NB4 (cell line): ENCODE measurements around the gene TMEM258.

Experiments used
- MYC ChIP-seq: IDR thresholded peaks from 2 replicates; pipeline ENCODE4 v1.6.1; 2011; ENCODE audit warnings: low read depth, low read length
- POLR2A ChIP-seq: IDR thresholded peaks from 2 replicates; pipeline ENCODE4 v1.6.1; 2011; ENCODE audit warnings: mild to moderate bottlenecking; ENCODE audit not compliant: insufficient read length; ENCODE audit errors: extremely low read depth
- TF ChIP-seq, protein P1 (sequence below): IDR thresholded peaks from one replicate; pipeline ENCODE4 v1.5.1; 2012; ENCODE audit warnings: low read depth, low read length

DNA sequence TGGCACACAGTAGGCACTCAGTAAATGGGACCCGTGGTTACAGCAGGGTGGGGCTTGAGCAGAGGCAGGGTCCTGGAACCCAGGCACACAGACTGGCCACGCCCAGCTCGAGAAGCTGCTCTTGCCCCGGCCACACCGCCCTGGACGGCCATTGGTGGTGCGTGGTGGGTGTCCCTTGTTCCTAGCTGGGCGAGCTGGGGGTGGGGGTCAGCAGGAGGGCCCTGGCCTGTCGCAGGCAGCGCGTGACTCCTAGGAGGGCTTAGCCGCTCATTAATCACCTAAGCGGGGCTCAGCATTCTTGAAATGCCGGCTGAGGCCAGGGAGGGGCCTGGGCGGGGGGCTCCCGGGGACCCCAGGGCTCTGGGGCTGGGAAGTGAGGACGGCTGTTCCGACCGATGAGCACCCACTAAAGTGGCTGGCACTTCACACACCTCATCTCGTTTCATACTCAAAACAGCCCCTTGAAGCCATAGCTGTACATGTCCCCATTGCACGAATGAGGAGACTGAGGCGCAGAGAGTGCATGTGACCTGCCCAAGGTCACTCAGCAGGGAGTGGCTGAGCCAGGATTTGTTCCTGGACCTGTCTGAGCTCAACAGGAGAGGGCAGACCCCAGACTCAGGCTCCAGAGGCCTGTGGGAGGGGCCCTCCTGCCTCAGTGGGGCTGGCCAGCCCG, 28.3 kb downstream of the TMEM258 start:
- TF ChIP-seq, protein P1, sequence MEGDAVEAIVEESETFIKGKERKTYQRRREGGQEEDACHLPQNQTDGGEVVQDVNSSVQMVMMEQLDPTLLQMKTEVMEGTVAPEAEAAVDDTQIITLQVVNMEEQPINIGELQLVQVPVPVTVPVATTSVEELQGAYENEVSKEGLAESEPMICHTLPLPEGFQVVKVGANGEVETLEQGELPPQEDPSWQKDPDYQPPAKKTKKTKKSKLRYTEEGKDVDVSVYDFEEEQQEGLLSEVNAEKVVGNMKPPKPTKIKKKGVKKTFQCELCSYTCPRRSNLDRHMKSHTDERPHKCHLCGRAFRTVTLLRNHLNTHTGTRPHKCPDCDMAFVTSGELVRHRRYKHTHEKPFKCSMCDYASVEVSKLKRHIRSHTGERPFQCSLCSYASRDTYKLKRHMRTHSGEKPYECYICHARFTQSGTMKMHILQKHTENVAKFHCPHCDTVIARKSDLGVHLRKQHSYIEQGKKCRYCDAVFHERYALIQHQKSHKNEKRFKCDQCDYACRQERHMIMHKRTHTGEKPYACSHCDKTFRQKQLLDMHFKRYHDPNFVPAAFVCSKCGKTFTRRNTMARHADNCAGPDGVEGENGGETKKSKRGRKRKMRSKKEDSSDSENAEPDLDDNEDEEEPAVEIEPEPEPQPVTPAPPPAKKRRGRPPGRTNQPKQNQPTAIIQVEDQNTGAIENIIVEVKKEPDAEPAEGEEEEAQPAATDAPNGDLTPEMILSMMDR: no peak
- TF ChIP-seq POLR2A (no peak), MYC (no peak)
